Stimulated activated CD4-positive, alpha-beta T cell treated with anti-CD3 and anti-CD28 coated beads, Interleukin-1b, Interleukin-23, amount 100 ng/mL, for 4 hours (primary cell): ENCODE data around the gene SOBP.

ENCODE experiments used
- DNase-seq, 2 donors: peaks; one replicate each; pipeline ENCODE4 v3.0.0-alpha.2; 2020; ENCODE audit warnings: low read depth in 2 of 2

The SOBP gene

GRCh38 chr6:107657373-107657754 is 167.4 kb downstream of the SOBP start:
- DNase-seq = no peak

GRCh38 chr6:107657755-107658461 is 168.0 kb downstream of the SOBP start:
- DNase-seq = no peak

- no peak for DNase-seq
These were observed 169.3 kb downstream of the SOBP start for GRCh38 chr6:107658920-107659865.

- DNase-seq = no peak
These were observed 170.9 kb downstream of the SOBP start for GRCh38 chr6:107660839-107661238.

GRCh38 chr6:107661291-107661690 is 171.4 kb downstream of the SOBP start:
- no peak for DNase-seq

GRCh38 chr6:107662333-107662732 is 172.4 kb downstream of the SOBP start:
- DNase-seq = no peak

- DNase-seq = no peak
These were observed 173.4 kb downstream of the SOBP start for GRCh38 chr6:107663308-107663707.

GRCh38 chr6:107665382-107665781 is 175.5 kb downstream of the SOBP start:
- no peak for DNase-seq

GRCh38 chr6:107666084-107666980 is 176.4 kb downstream of the SOBP start:
- no peak for DNase-seq

- DNase-seq = no peak
These were observed 177.2 kb downstream of the SOBP start for GRCh38 chr6:107666981-107667601.

- no peak for DNase-seq
These were observed 177.9 kb downstream of the SOBP start for GRCh38 chr6:107667790-107668189.

- DNase-seq = no peak
These were observed 179.0 kb downstream of the SOBP start for GRCh38 chr6:107668743-107669474.

- no peak for DNase-seq
These were observed 180.9 kb downstream of the SOBP start for GRCh38 chr6:107670792-107671199.

- DNase-seq = no peak
These were observed 183.2 kb downstream of the SOBP start for GRCh38 chr6:107673076-107673494.

- DNase-seq = peak; percentile 80 to 84
These were observed 185.2 kb downstream of the SOBP start for GRCh38 chr6:107674995-107675738.

- no peak for DNase-seq
These were observed 186.1 kb downstream of the SOBP start for GRCh38 chr6:107676042-107676441.

- no peak for DNase-seq
These were observed 187.5 kb downstream of the SOBP start for GRCh38 chr6:107677399-107677798.

- no peak for DNase-seq
These were observed 189.5 kb downstream of the SOBP start for GRCh38 chr6:107679457-107679856.

- DNase-seq = no peak
These were observed 192.8 kb downstream of the SOBP start for GRCh38 chr6:107682721-107683120.

GRCh38 chr6:107683183-107683582 is 193.3 kb downstream of the SOBP start:
- DNase-seq = no peak
